ENCODE measurements around the gene TSFM. TPM values are rescaled to one million over a fixed set of nuclear protein-coding genes. Genes with fewer than 3 reads are reported as not detected.

Gene TSFM
- total RNA-seq, 4 donors from 2014 or later = 37.6 to 47.5 (median 40.1) TPM

GRCh38 chr12:57803319-57803893, 20.8 kb downstream of the TSFM start:
- TF ChIP-seq CTCF (IDR thresholded peaks at IDR 0.05 in 4 of 5, conservative IDR thresholded peaks at IDR 0.05 in 1 of 5) (peak; percentile 61 to 76 (median 74)), POLR2A (IDR thresholded peaks at IDR 0.05) (no peak)
- in situ Hi-C loops (cut with MboI; ENCODE audit: low sequenced_read_pairs in 4 of 4) (loop anchor here in 1 of 4 donors (10.0 kb wide), 1 partner anchor 111 kb away; no protein-coding TSS in a partner anchor), intact Hi-C loops (cut with DNase I; ENCODE audit: low total_unique reads) (loop anchor here (1.0 kb wide), 1 partner anchor 102 kb away; no protein-coding TSS in a partner anchor)
- peaks cover 0 to 4% of the 10 kb centered on the region in 2 donors for H3K4me1 ChIP-seq
- ATAC-seq (peak in 1 of 2 donors; percentile 74), DNase-seq (no peak)
- no peak overlapping the region for H3K4me3 ChIP-seq
- no peaks in the 10 kb centered on the region for H3K27me3 ChIP-seq
- peak overlapping the region in 3 of 4 donors; percentile 5 to 32 (median 9) for H3K27ac ChIP-seq
- H3K36me3 ChIP-seq = peaks cover 0 to 94% of the 10 kb centered on the region in 2 donors
- no peaks in the 10 kb centered on the region for H3K9me3 ChIP-seq

GRCh38 chr12:57806677-57807076, 24.1 kb downstream of the TSFM start:
- TF ChIP-seq CTCF (IDR thresholded peaks at IDR 0.05 in 4 of 5, conservative IDR thresholded peaks at IDR 0.05 in 1 of 5) = no peak
- no peak for TF ChIP-seq POLR2A (IDR thresholded peaks at IDR 0.05)
- Histone ChIP-seq H3K27ac (no peak overlapping the region), H3K9me3 (no peaks in the 10 kb centered on the region), H3K4me3 (no peak overlapping the region), H3K36me3 (peaks cover 0 to 94% of the 10 kb centered on the region in 2 donors), H3K27me3 (no peaks in the 10 kb centered on the region), H3K4me1 (peaks cover 0 to 4% of the 10 kb centered on the region in 2 donors)
- no peak for ATAC-seq
- in situ Hi-C loops (cut with MboI; ENCODE audit: low sequenced_read_pairs in 4 of 4) (loop anchor here in 1 of 4 donors (10.0 kb wide), 1 partner anchor 108 kb away; no protein-coding TSS in a partner anchor), intact Hi-C loops (cut with DNase I; ENCODE audit: low total_unique reads) (no loop called here)
- DNase-seq = no peak

GRCh38 chr12:57807285-57807684, 24.7 kb downstream of the TSFM start:
- TF ChIP-seq CTCF (IDR thresholded peaks at IDR 0.05 in 4 of 5, conservative IDR thresholded peaks at IDR 0.05 in 1 of 5) (no peak), POLR2A (IDR thresholded peaks at IDR 0.05) (no peak)
- Histone ChIP-seq H3K9me3 (no peaks in the 10 kb centered on the region), H3K27ac (no peak overlapping the region), H3K4me1 (peaks cover 0 to 4% of the 10 kb centered on the region in 2 donors), H3K4me3 (no peak overlapping the region), H3K27me3 (no peaks in the 10 kb centered on the region), H3K36me3 (peaks cover 0 to 94% of the 10 kb centered on the region in 2 donors)
- ATAC-seq = no peak
- intact Hi-C loops (cut with DNase I; ENCODE audit: low total_unique reads) (no loop called here), in situ Hi-C loops (cut with MboI; ENCODE audit: low sequenced_read_pairs in 4 of 4) (loop anchor here in 1 of 4 donors (10.0 kb wide), 1 partner anchor 108 kb away; no protein-coding TSS in a partner anchor)
- DNase-seq = no peak

GRCh38 chr12:57808351-57808750, 25.8 kb downstream of the TSFM start:
- H3K4me1 ChIP-seq = peaks cover 0 to 3% of the 10 kb centered on the region in 2 donors
- no peaks in the 10 kb centered on the region for H3K27me3 ChIP-seq
- H3K9me3 ChIP-seq = no peaks in the 10 kb centered on the region
- peaks cover 0 to 90% of the 10 kb centered on the region in 2 donors for H3K36me3 ChIP-seq
- ATAC-seq (no peak), DNase-seq (no peak)
- in situ Hi-C loops (cut with MboI; ENCODE audit: low sequenced_read_pairs in 4 of 4) = loop anchor here in 1 of 4 donors (10.0 kb wide), 1 partner anchor 106 kb away; no protein-coding TSS in a partner anchor
- no peak overlapping the region for H3K27ac ChIP-seq
- H3K4me3 ChIP-seq = no peak overlapping the region
- no peak for TF ChIP-seq POLR2A (IDR thresholded peaks at IDR 0.05)
- TF ChIP-seq CTCF (IDR thresholded peaks at IDR 0.05 in 4 of 5, conservative IDR thresholded peaks at IDR 0.05 in 1 of 5) = no peak
- intact Hi-C loops (cut with DNase I; ENCODE audit: low total_unique reads) = no loop called here
